Nephron progenitor cell (in vitro differentiated cells): ENCODE measurements around the gene STARD7.

Experiments
- DNase-seq: peaks from one replicate; pipeline ENCODE4 v3.0.0; 2021
- H3K27ac Mint-ChIP-seq: 2 replicates; pipeline ENCODE4 v1.8.0; 2021; ENCODE audit warnings: mild to moderate bottlenecking, moderate library complexity, mixed read lengths
- H3K27me3 Mint-ChIP-seq: 2 replicates; pipeline ENCODE4 v1.8.0; 2021; ENCODE audit warnings: mild to moderate bottlenecking, low read depth, mixed read lengths; ENCODE audit not compliant: poor library complexity
- H3K36me3 Mint-ChIP-seq: 2 replicates; pipeline ENCODE4 v1.8.0; 2021; ENCODE audit warnings: low read depth, mixed read lengths
- H3K4me1 Mint-ChIP-seq: 2 replicates; pipeline ENCODE4 v1.8.0; 2021; ENCODE audit warnings: mixed read lengths
- H3K4me3 Mint-ChIP-seq: 2 replicates; pipeline ENCODE4 v1.8.0; 2021; ENCODE audit warnings: mild to moderate bottlenecking, moderate library complexity, mixed read lengths
- H3K9me3 Mint-ChIP-seq: 2 replicates; pipeline ENCODE4 v1.8.0; 2021; ENCODE audit warnings: mild to moderate bottlenecking, moderate library complexity, mixed read lengths
- TF ChIP-seq, protein P1 (sequence below): fragments of 200-600 bp; sonication (generic); IDR thresholded peaks from 2 replicates; pipeline ENCODE4 v1.5.0; 2021; ENCODE audit warnings: antibody characterized with exemption

Gene STARD7

DNA sequence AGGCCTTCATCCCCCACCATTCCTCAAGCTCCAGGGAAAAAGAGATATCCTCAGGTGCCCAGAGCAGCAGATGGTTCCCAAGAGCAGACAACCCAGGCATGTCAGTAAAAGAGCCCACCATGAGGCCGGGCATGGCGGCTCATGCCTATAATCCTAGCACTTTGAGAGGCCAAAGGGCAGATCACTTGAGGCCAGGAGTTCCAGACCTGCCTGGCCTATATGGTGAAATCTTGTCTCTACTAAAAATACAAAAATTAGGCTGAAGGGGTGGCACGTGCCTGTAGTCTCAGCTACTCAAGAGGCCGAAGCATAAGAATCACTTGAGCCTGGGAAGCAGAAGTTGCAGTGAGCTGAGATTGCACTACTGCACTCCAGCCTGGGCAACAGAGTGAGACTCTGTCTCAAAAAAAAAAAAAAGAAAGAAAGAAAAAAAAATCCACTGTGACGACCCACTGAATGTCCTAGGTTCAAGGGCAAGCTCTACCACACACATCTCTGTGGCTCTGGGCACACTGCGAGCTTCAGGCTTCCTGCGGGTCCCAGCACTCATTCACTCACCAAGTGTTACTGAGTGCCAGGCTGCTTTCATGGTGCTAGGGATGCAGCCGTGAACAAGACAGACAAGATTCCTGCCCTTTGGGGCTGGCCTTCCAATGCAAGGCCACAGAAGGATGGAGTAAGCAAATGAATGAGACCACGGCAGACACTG is 56.9 kb downstream of the STARD7 start:
- no peaks in the 10 kb centered on the region for H3K9me3 Mint-ChIP-seq
- no peaks in the 10 kb centered on the region for H3K36me3 Mint-ChIP-seq
- H3K27me3 Mint-ChIP-seq = peaks cover 5% of the 10 kb centered on the region
- peak overlapping the region; percentile 79 for H3K27ac Mint-ChIP-seq
- TF ChIP-seq, protein P1, sequence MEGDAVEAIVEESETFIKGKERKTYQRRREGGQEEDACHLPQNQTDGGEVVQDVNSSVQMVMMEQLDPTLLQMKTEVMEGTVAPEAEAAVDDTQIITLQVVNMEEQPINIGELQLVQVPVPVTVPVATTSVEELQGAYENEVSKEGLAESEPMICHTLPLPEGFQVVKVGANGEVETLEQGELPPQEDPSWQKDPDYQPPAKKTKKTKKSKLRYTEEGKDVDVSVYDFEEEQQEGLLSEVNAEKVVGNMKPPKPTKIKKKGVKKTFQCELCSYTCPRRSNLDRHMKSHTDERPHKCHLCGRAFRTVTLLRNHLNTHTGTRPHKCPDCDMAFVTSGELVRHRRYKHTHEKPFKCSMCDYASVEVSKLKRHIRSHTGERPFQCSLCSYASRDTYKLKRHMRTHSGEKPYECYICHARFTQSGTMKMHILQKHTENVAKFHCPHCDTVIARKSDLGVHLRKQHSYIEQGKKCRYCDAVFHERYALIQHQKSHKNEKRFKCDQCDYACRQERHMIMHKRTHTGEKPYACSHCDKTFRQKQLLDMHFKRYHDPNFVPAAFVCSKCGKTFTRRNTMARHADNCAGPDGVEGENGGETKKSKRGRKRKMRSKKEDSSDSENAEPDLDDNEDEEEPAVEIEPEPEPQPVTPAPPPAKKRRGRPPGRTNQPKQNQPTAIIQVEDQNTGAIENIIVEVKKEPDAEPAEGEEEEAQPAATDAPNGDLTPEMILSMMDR = no peak
- DNase-seq = no peak
- peaks cover 53% of the 10 kb centered on the region for H3K4me1 Mint-ChIP-seq
- H3K4me3 Mint-ChIP-seq = no peak overlapping the region

GRCh38 chr2:96150791-96151594 is 57.6 kb downstream of the STARD7 start:
- Mint-ChIP-seq H3K4me1 (peaks cover 59% of the 10 kb centered on the region), H3K36me3 (no peaks in the 10 kb centered on the region), H3K27ac (no peak overlapping the region), H3K4me3 (no peak overlapping the region), H3K27me3 (peaks cover 13% of the 10 kb centered on the region), H3K9me3 (no peaks in the 10 kb centered on the region)
- TF ChIP-seq, protein P1 = no peak
- DNase-seq = no peak

- no peak for DNase-seq
- TF ChIP-seq, protein P1 = no peak
- H3K4me1 Mint-ChIP-seq = peaks cover 52% of the 10 kb centered on the region
- H3K9me3 Mint-ChIP-seq = no peaks in the 10 kb centered on the region
- H3K27ac Mint-ChIP-seq = no peak overlapping the region
- no peak overlapping the region for H3K4me3 Mint-ChIP-seq
- H3K36me3 Mint-ChIP-seq = no peaks in the 10 kb centered on the region
- H3K27me3 Mint-ChIP-seq = peaks cover 19% of the 10 kb centered on the region
Measured at GRCh38 chr2:96150007-96150640, 58.5 kb downstream of the STARD7 start.

DNA sequence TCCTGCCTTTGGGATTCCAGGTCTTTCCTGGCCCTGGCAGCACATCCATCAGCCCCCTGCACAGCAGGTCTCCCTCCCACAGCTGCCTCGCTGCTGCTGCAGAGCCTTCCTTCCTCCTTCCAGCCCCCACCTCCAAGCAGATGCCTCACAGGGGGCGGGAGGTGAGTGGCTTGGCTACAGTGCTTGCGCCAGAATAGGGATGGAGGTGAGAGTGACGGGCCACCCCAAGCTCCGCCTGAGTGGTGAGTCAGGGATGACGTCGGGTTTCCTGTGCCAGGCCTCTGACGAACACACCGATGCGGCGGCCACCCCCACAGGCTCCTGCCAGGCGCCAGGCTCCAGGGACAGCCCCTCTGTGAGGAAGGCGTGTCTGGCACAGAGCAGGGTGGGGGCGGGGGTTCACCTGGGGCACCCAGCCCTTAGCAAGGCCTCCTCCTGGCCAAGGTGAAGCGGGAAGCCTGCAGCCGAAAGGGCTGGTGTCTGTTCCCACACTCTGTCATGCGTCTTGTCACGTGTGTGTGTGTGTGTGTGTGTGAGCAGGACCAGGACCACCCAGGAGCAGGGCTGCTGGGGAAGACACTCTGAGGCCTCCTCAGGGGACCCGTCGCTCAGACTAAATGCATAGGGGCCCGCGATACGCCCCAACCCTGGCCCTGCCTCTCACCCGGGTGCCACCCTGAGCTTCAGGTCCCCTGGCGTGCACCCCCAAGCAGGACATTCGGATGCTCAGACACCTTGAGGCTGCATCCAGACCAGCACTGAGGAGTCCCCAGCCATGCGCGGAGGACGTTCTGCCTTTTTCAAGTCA is 60.0 kb downstream of the STARD7 start:
- TF ChIP-seq, protein P1 = no peak
- Mint-ChIP-seq H3K36me3 (no peaks in the 10 kb centered on the region), H3K9me3 (no peaks in the 10 kb centered on the region), H3K27ac (peak overlapping the region; percentile 42), H3K27me3 (peaks cover 29% of the 10 kb centered on the region), H3K4me1 (peaks cover 57% of the 10 kb centered on the region), H3K4me3 (no peak overlapping the region)
- peak; percentile 67 for DNase-seq

DNA sequence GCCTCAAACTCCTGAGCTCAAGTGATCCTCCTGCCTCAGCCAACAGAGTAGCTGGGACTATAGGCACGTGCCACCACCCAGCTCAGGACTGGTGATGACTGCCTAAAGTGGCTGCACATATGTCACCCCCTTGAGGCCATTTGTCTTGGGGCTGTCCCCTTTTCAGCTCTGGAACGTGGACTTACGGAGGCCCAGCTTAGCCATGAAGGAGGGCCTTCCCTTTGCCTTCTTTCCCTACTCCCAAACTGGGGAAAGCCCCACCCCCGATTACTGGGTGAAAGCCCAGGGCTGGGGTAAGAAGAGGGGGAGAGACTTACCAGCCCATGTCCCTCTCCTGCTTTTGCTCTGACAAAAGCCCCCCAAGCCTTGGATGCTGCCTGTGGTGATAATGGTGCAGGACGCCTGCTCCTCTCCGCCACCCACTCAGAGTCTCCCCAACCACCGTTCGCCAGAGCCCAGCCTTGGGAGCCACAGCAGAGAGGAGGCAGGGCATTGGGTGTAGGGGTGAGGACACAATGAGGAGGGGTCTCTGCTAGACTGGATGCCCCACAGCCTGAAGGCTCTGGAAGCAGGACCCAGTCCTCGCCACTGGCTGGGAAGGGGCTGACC is 60.9 kb downstream of the STARD7 start:
- Mint-ChIP-seq H3K36me3 (no peaks in the 10 kb centered on the region), H3K9me3 (no peaks in the 10 kb centered on the region), H3K4me1 (peaks cover 49% of the 10 kb centered on the region), H3K27me3 (peaks cover 36% of the 10 kb centered on the region), H3K27ac (no peak overlapping the region), H3K4me3 (peak overlapping the region; percentile 30)
- DNase-seq = no peak
- TF ChIP-seq, protein P1 = no peak
